ENCODE data around the gene SH3D21. TPM values are rescaled to one million over a fixed set of nuclear protein-coding genes. Genes with fewer than 3 reads are reported as not detected.

SH3D21 gene
- 10 to 100 TPM in 3 of 4 donors, 1 to 10 TPM in 1; 6.0 to 26.6 (median 16.0) TPM for total RNA-seq

DNA sequence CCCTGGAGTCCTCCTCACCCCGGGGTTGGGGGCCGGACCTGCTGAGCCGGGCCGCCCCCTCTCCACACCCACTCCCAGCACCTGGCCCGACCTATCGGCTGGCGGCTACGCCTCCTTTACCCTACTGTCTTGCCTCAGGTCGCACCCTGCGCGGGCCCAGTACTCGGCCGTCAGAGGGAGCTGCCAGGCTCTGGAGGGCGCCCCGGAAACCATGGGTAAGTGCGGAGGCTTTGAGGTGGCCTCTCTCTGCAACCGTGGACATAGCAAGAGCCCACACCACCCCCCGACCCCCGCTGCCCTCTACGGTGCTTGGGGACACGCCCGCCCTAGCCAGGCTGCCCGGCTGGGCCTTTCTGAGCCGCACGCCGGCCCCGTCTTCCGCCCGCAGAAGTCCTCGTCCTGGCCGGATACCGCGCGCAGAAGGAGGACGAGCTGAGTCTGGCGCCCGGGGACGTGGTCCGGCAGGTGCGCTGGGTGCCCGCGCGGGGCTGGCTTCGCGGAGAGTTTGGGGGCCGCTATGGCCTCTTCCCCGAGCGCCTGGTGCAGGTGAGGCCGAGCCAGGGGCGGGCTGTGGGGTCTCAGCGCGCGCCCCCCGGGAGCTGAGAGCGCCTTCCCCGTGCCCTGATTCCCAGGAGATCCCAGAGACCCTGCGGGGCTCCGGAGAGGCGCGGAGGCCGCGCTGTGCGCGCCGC lies at the start of gene SH3D21:
TSS of gene SH3D21 (plus strand) at position 159 of the 692 bp plus-strand sequence. CDS start at position 212, 53 bp downstream.
- Histone ChIP-seq H3K4me1 (peaks cover 26% of the 10 kb centered on the region), H3K36me3 (peaks cover 33% of the 10 kb centered on the region), H3K4me3 (peak within 1 kb of the TSS; percentile 69), H3K9me3 (no peaks in the 10 kb centered on the region), H3K27me3 (no peaks in the 10 kb centered on the region), H3K27ac (peak within 1 kb of the TSS; percentile 94)
- no peak for TF ChIP-seq EP300 (IDR thresholded peaks at IDR 0.05)
- no peak for TF ChIP-seq POLR2A (IDR thresholded peaks at IDR 0.05)
- TF ChIP-seq POLR2AphosphoS5 (IDR thresholded peaks at IDR 0.05) = no peak
- TF ChIP-seq, protein P1, sequence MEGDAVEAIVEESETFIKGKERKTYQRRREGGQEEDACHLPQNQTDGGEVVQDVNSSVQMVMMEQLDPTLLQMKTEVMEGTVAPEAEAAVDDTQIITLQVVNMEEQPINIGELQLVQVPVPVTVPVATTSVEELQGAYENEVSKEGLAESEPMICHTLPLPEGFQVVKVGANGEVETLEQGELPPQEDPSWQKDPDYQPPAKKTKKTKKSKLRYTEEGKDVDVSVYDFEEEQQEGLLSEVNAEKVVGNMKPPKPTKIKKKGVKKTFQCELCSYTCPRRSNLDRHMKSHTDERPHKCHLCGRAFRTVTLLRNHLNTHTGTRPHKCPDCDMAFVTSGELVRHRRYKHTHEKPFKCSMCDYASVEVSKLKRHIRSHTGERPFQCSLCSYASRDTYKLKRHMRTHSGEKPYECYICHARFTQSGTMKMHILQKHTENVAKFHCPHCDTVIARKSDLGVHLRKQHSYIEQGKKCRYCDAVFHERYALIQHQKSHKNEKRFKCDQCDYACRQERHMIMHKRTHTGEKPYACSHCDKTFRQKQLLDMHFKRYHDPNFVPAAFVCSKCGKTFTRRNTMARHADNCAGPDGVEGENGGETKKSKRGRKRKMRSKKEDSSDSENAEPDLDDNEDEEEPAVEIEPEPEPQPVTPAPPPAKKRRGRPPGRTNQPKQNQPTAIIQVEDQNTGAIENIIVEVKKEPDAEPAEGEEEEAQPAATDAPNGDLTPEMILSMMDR (IDR thresholded peaks at IDR 0.05) = no peak
- WGBS = 3% methylated on average over 8 of the region's 65 CpGs
- peak in 1 of 2 donors; percentile 72 for DNase-seq (ENCODE audit: low spot score in 2 of 2)

DNA sequence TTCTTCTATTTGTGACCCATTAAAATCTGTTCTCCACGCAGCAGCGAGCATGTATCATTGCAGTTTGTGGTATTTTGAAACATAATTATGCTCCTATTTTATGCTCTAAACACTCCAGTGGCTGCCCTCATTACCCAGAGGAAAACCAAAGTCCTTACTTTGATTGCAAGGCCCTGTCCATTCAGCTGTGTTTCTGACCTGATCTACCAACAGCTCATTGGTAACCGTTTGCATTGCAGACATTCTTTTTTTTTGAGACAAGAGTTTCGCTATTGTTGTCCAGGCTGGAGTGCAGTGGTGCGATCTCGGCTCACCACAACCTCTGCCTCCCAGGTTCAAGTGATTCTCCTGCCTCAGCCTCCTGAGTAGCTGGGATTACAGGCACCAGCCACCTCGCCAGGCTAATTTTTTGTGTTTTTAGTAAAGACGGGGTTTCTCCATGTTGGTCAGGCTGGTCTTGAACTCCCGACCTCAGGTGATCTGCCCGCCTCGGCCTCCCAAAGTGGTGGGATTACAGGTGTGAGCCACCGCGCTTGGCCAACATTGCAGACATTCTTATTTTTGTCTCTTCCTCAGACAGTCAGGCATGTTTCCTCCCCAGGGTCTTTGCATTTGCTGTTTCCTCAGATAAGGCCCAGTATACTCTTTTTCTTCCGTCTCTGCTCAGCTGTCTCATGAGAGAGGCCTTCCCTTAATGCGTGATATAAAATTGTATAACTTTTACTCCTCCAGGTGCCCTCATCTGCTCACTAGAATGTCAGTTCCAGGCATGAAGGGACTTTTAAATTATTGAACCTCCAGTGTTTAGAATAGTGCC lies 49.4 kb upstream of the SH3D21 start:
- no peaks in the 10 kb centered on the region for H3K9me3 ChIP-seq
- H3K27ac ChIP-seq = no peak overlapping the region
- TF ChIP-seq EP300 (IDR thresholded peaks at IDR 0.05) (no peak), POLR2AphosphoS5 (IDR thresholded peaks at IDR 0.05) (no peak), POLR2A (IDR thresholded peaks at IDR 0.05) (no peak)
- TF ChIP-seq, protein P1 (IDR thresholded peaks at IDR 0.05) = no peak
- peaks cover 23% of the 10 kb centered on the region for H3K36me3 ChIP-seq
- peaks cover 63% of the 10 kb centered on the region for H3K4me1 ChIP-seq
- WGBS = 88% methylated on average over 14 of the region's 15 CpGs
- H3K4me3 ChIP-seq = no peak overlapping the region
- no peaks in the 10 kb centered on the region for H3K27me3 ChIP-seq
- DNase-seq (ENCODE audit: low spot score in 2 of 2) = no peak

DNA sequence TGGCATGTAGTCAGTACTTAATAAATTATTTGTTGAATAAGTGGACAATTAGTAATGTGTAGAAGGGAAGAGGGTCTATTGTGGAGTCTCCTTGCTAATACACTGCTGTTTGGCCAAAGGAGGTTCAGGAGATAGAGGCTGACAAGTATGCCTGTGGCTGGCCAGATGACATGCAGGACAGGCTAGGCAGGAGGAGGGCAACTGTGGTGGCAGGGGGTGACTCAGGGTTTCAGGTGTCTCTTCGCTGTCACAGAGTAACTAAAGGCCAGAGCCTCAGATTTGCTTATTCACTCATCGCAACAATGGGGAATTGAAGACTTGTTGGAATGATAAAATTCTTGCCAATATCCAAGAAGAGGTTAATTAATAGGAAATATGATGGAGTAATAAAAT lies 48.8 kb upstream of the SH3D21 start:
- no peaks in the 10 kb centered on the region for H3K9me3 ChIP-seq
- H3K4me3 ChIP-seq = no peak overlapping the region
- TF ChIP-seq POLR2AphosphoS5 (IDR thresholded peaks at IDR 0.05) = no peak
- no peak for TF ChIP-seq POLR2A (IDR thresholded peaks at IDR 0.05)
- TF ChIP-seq, protein P1 (IDR thresholded peaks at IDR 0.05) = no peak
- no peak for TF ChIP-seq EP300 (IDR thresholded peaks at IDR 0.05)
- WGBS = 87% methylated on average over 2 of the region's 2 CpGs
- H3K36me3 ChIP-seq = peaks cover 23% of the 10 kb centered on the region
- peak overlapping the region; percentile 48 for H3K27ac ChIP-seq
- peaks cover 57% of the 10 kb centered on the region for H3K4me1 ChIP-seq
- no peak for DNase-seq (ENCODE audit: low spot score in 2 of 2)
- no peaks in the 10 kb centered on the region for H3K27me3 ChIP-seq

DNA sequence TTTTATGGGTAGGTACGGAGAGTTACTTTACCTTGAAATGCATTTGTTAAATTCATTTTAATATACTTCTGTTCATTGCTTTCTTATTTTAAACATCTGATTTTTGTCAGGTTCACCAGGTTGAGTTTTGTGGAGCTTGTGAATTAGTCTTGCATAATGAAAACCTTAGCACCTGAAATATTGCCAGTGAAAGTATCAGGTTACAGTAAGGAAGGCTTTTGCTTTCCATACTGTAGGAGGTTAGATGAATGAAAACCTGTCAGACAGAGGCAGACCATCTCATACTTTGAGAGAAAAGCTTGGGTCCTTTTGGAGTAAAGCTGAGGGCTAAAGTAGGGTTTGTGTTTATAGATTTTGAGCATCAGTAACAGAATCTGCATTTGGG lies 47.2 kb upstream of the SH3D21 start:
- Histone ChIP-seq H3K27ac (peak overlapping the region; percentile 48), H3K4me3 (no peak overlapping the region), H3K4me1 (peaks cover 42% of the 10 kb centered on the region), H3K27me3 (no peaks in the 10 kb centered on the region), H3K9me3 (no peaks in the 10 kb centered on the region), H3K36me3 (peaks cover 25% of the 10 kb centered on the region)
- TF ChIP-seq EP300 (IDR thresholded peaks at IDR 0.05) (no peak), POLR2AphosphoS5 (IDR thresholded peaks at IDR 0.05) (no peak), POLR2A (IDR thresholded peaks at IDR 0.05) (no peak)
- TF ChIP-seq, protein P1 (IDR thresholded peaks at IDR 0.05) = no peak
- 69% methylated on average over 1 of the region's 1 CpG for WGBS
- DNase-seq (ENCODE audit: low spot score in 2 of 2) = no peak

DNA sequence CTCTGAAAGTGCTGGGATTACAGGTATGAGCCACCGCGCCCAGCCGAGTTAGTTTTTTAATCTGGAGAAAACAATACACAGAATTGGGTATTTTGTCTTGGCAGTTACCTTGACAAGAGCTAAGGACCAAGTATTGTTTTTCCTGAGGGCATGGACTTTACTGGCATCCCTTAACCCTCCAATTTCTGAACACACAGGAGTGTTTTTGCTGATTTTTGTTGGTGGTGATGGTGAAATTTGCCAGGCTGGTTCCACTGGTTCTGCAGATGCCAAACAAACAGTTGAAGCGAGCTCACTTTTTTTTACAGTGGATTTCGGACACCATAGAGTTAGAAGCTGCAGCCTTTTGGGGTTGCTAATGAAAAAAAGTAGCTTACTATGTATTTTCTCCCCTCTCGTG lies 37.2 kb upstream of the SH3D21 start:
- peaks cover 24% of the 10 kb centered on the region for H3K36me3 ChIP-seq
- no peaks in the 10 kb centered on the region for H3K9me3 ChIP-seq
- 60% methylated on average over 6 of the region's 6 CpGs for WGBS
- DNase-seq (ENCODE audit: low spot score in 2 of 2) = no peak
- H3K27me3 ChIP-seq = no peaks in the 10 kb centered on the region
- H3K4me1 ChIP-seq = peaks cover 11% of the 10 kb centered on the region
- H3K4me3 ChIP-seq = no peak overlapping the region
- peak overlapping the region; percentile 18 for H3K27ac ChIP-seq
- TF ChIP-seq EP300 (IDR thresholded peaks at IDR 0.05) = no peak
- no peak for TF ChIP-seq POLR2AphosphoS5 (IDR thresholded peaks at IDR 0.05)
- TF ChIP-seq POLR2A (IDR thresholded peaks at IDR 0.05) = no peak
- TF ChIP-seq, protein P1 (IDR thresholded peaks at IDR 0.05) = no peak
